ENCODE results near the gene RAD51B. TPM values are rescaled to one million over a fixed set of nuclear protein-coding genes. Genes with fewer than 3 reads are reported as not detected.
A peak's percentile ranks its signal among the peaks of the same experiment; 100 is the strongest.

RAD51B gene
- total RNA-seq, 6 experiments from 2014 or later = 2.7 to 5.8 (median 4.3) TPM

GRCh38 chr14:68607081-68607866, 787.7 kb downstream of the RAD51B start:
- WGBS (ENCODE audit: insufficient coverage, low coverage, low lambda C conversion rate, missing lambda C conversion rate) = 54% methylated on average over 10 of the region's 17 CpGs
- Histone ChIP-seq H3K27me3 (no peaks in the 10 kb centered on the region), H3K4me1 (peaks cover 0 to 20% (median 3%) of the 10 kb centered on the region in 4 donors), H3K9me3 (no peaks in the 10 kb centered on the region), H3K27ac (peak overlapping the region; percentile 36 to 72 (median 69)), H3K36me3 (no peaks in the 10 kb centered on the region), H3K4me3 (no peak overlapping the region)
- ATAC-seq = peak; percentile 29 to 61 (median 52)
- intact Hi-C loops (cut with DNase I) = no loop called here
- TF ChIP-seq CTCF (IDR thresholded peaks at IDR 0.05) = no peak
- no peak for TF ChIP-seq POLR2A (IDR thresholded peaks at IDR 0.05)
- no peak for DNase-seq

GRCh38 chr14:68607867-68608573, 788.4 kb downstream of the RAD51B start:
- Histone ChIP-seq H3K9me3 (no peaks in the 10 kb centered on the region), H3K27ac (peak overlapping the region; percentile 36 to 72 (median 69)), H3K27me3 (no peaks in the 10 kb centered on the region), H3K4me3 (no peak overlapping the region), H3K36me3 (no peaks in the 10 kb centered on the region), H3K4me1 (peaks cover 0 to 20% (median 3%) of the 10 kb centered on the region in 4 donors)
- TF ChIP-seq CTCF (IDR thresholded peaks at IDR 0.05) = no peak
- no peak for TF ChIP-seq POLR2A (IDR thresholded peaks at IDR 0.05)
- 68% methylated on average over 8 of the region's 14 CpGs for WGBS (ENCODE audit: insufficient coverage, low coverage, low lambda C conversion rate, missing lambda C conversion rate)
- intact Hi-C loops (cut with DNase I) = no loop called here
- ATAC-seq (peak; percentile 55 to 71 (median 64)), DNase-seq (peak in 2 of 3 donors; percentile 56 to 78)

GRCh38 chr14:68608574-68608962, 789.0 kb downstream of the RAD51B start:
- H3K9me3 ChIP-seq = no peaks in the 10 kb centered on the region
- peak overlapping the region in 2 of 3 donors; percentile 69 to 72 for H3K27ac ChIP-seq
- H3K36me3 ChIP-seq = no peaks in the 10 kb centered on the region
- intact Hi-C loops (cut with DNase I) = no loop called here
- TF ChIP-seq POLR2A (IDR thresholded peaks at IDR 0.05) (no peak), CTCF (IDR thresholded peaks at IDR 0.05) (no peak)
- no peak for DNase-seq
- 82% methylated on average over 2 of the region's 4 CpGs for WGBS (ENCODE audit: insufficient coverage, low coverage, low lambda C conversion rate, missing lambda C conversion rate)
- H3K27me3 ChIP-seq = no peaks in the 10 kb centered on the region
- H3K4me1 ChIP-seq = peaks cover 0 to 20% (median 3%) of the 10 kb centered on the region in 4 donors
- H3K4me3 ChIP-seq = no peak overlapping the region
- ATAC-seq = no peak

GRCh38 chr14:68609012-68609411, 789.4 kb downstream of the RAD51B start:
- DNase-seq (no peak), ATAC-seq (peak in 2 of 4 donors; percentile 2 to 20)
- intact Hi-C loops (cut with DNase I) = no loop called here
- 97% methylated on average over 5 of the region's 7 CpGs for WGBS (ENCODE audit: insufficient coverage, low coverage, low lambda C conversion rate, missing lambda C conversion rate)
- no peak for TF ChIP-seq POLR2A (IDR thresholded peaks at IDR 0.05)
- no peak for TF ChIP-seq CTCF (IDR thresholded peaks at IDR 0.05)
- Histone ChIP-seq H3K27ac (no peak overlapping the region), H3K4me3 (no peak overlapping the region), H3K27me3 (no peaks in the 10 kb centered on the region), H3K36me3 (no peaks in the 10 kb centered on the region), H3K9me3 (peaks cover 0 to 4% (median 1%) of the 10 kb centered on the region in 4 donors), H3K4me1 (peaks cover 0 to 20% (median 3%) of the 10 kb centered on the region in 4 donors)
